Measurements from ENCODE around the gene C16orf54.

The C16orf54 gene

GRCh38 chr16:29701214-29701555 is 44.6 kb downstream of the C16orf54 start:
- TF ChIP-seq CTCF (IDR thresholded peaks at IDR 0.05) = no peak
- no peak overlapping the region for H3K27ac ChIP-seq
- no peaks in the 10 kb centered on the region for H3K36me3 ChIP-seq
- H3K9me3 ChIP-seq = no peaks in the 10 kb centered on the region
- no peak overlapping the region for H3K4me3 ChIP-seq
- intact Hi-C loops (cut with DNase I; ENCODE audit: low total_unique reads) = no loop called here
- peaks cover 0 to 41% of the 10 kb centered on the region in 2 donors for H3K27me3 ChIP-seq
- no peak for DNase-seq
- H3K4me1 ChIP-seq = no peaks in the 10 kb centered on the region

GRCh38 chr16:29700253-29700987 is 45.4 kb downstream of the C16orf54 start:
- Histone ChIP-seq H3K9me3 (no peaks in the 10 kb centered on the region), H3K36me3 (no peaks in the 10 kb centered on the region), H3K27me3 (peaks cover 0 to 41% of the 10 kb centered on the region in 2 donors), H3K27ac (no peak overlapping the region), H3K4me1 (no peaks in the 10 kb centered on the region), H3K4me3 (no peak overlapping the region)
- DNase-seq = peak; percentile 58 to 81
- intact Hi-C loops (cut with DNase I; ENCODE audit: low total_unique reads) = no loop called here
- peak; percentile 76 to 77 for TF ChIP-seq CTCF (IDR thresholded peaks at IDR 0.05)

- no peak for TF ChIP-seq CTCF (IDR thresholded peaks at IDR 0.05)
- no peaks in the 10 kb centered on the region for H3K9me3 ChIP-seq
- H3K27me3 ChIP-seq = peaks cover 0 to 41% of the 10 kb centered on the region in 2 donors
- no peaks in the 10 kb centered on the region for H3K36me3 ChIP-seq
- intact Hi-C loops (cut with DNase I; ENCODE audit: low total_unique reads) = loop anchor here (5.0 kb wide), 3 partner anchors 148 to 323 kb away; partner anchors contain the start of gene C16orf92
- DNase-seq = no peak
- H3K4me3 ChIP-seq = no peak overlapping the region
- H3K4me1 ChIP-seq = peaks cover 0 to 8% (median 5%) of the 10 kb centered on the region in 4 donors
- no peak overlapping the region for H3K27ac ChIP-seq
These were observed 46.2 kb downstream of the C16orf54 start for GRCh38 chr16:29699324-29700219.

GRCh38 chr16:29698484-29699323 is 47.1 kb downstream of the C16orf54 start:
- intact Hi-C loops (cut with DNase I; ENCODE audit: low total_unique reads) = loop anchor here (5.0 kb wide), 3 partner anchors 149 to 324 kb away; partner anchors contain the start of gene C16orf92
- no peaks in the 10 kb centered on the region for H3K36me3 ChIP-seq
- TF ChIP-seq CTCF (IDR thresholded peaks at IDR 0.05) = no peak

GRCh38 chr16:29698042-29698441 is 47.7 kb downstream of the C16orf54 start:
- TF ChIP-seq CTCF (IDR thresholded peaks at IDR 0.05) = no peak
- intact Hi-C loops (cut with DNase I; ENCODE audit: low total_unique reads) = loop anchor here (5.0 kb wide), 3 partner anchors 149 to 324 kb away; partner anchors contain the start of gene C16orf92
- no peak overlapping the region for H3K27ac ChIP-seq

More at GRCh38 chr16:29698484-29699323, 47.1 kb downstream of the C16orf54 start:
- peaks cover 0 to 39% of the 10 kb centered on the region in 2 donors for H3K27me3 ChIP-seq
- no peak overlapping the region for H3K27ac ChIP-seq
- no peak for DNase-seq
- H3K4me1 ChIP-seq = peaks cover 0 to 17% (median 7%) of the 10 kb centered on the region in 4 donors
- no peak overlapping the region for H3K4me3 ChIP-seq
- H3K9me3 ChIP-seq = no peaks in the 10 kb centered on the region

More at GRCh38 chr16:29698042-29698441, 47.7 kb downstream of the C16orf54 start:
- Histone ChIP-seq H3K36me3 (no peaks in the 10 kb centered on the region), H3K9me3 (no peaks in the 10 kb centered on the region), H3K4me3 (no peak overlapping the region), H3K4me1 (peaks cover 0 to 17% (median 7%) of the 10 kb centered on the region in 4 donors), H3K27me3 (peaks cover 0 to 39% of the 10 kb centered on the region in 2 donors)
- no peak for DNase-seq
